GM19467 (cell line): Measurements from ENCODE around the gene PPP4C.
"Not testable (repeated sequence)": the region's sequence is repeated elsewhere in the genome, so short reads cannot be mapped to it uniquely, and the experiment has no call there.

ENCODE experiments used
- ATAC-seq: cut with Tn5 transposase; IDR thresholded peaks from one replicate; pipeline ENCODE4 v1.9.1; 2021; ENCODE audit warnings: mild to moderate bottlenecking, moderate library complexity; ENCODE audit not compliant: unreplicated experiment

The PPP4C gene

GRCh38 chr16:30122604-30123160 lies 46.9 kb downstream of the PPP4C start:
- no peak for ATAC-seq

GRCh38 chr16:30124985-30125379 lies 49.2 kb downstream of the PPP4C start:
- ATAC-seq = no peak

- ATAC-seq = not testable (repeated sequence)
Measured at GRCh38 chr16:30125690-30126089, 49.9 kb downstream of the PPP4C start.

- no peak for ATAC-seq
Measured at GRCh38 chr16:30127993-30128392, 52.2 kb downstream of the PPP4C start.

- ATAC-seq = no peak
Measured at GRCh38 chr16:30131869-30132475, 56.2 kb downstream of the PPP4C start.

GRCh38 chr16:30132591-30132990 lies 56.8 kb downstream of the PPP4C start:
- ATAC-seq = no peak
